GM10266 (cell line): ENCODE results near the gene PPP2R3C.
"Not testable (repeated sequence)": the region's sequence is repeated elsewhere in the genome, so short reads cannot be mapped to it uniquely, and the experiment has no call there.

Experiments used
- DNase-seq: peaks from one replicate; pipeline ENCODE4 v3.0.0; 2012; ENCODE audit errors: extremely low spot score
- TF ChIP-seq, protein P1 (sequence below): IDR thresholded peaks from 2 replicates; pipeline ENCODE4 v1.5.1; 2012; ENCODE audit warnings: mild to moderate bottlenecking, low read depth; ENCODE audit not compliant: control insufficient read depth, insufficient read depth; ENCODE audit errors: missing control alignments

PPP2R3C gene

DNA sequence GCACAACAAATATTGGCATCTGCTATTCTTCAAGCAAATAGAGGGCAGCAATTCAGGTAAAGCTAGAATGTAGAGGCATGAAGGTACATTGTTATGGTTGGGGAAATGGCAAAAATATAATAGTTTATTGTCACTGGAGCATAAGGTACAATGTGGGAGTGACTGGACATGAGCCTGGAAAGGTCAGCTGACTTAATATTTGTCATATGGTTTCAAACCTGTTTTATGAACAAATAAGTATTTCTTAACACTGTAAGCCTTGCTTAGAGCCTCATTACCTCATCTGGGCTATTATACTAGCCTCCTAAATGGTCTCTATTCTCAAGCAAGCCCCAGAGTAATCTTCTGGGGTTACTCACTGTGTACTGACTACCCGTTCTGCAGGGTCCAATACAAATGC lies 42.0 kb downstream of the PPP2R3C start:
- DNase-seq: no peak
- TF ChIP-seq, protein P1, sequence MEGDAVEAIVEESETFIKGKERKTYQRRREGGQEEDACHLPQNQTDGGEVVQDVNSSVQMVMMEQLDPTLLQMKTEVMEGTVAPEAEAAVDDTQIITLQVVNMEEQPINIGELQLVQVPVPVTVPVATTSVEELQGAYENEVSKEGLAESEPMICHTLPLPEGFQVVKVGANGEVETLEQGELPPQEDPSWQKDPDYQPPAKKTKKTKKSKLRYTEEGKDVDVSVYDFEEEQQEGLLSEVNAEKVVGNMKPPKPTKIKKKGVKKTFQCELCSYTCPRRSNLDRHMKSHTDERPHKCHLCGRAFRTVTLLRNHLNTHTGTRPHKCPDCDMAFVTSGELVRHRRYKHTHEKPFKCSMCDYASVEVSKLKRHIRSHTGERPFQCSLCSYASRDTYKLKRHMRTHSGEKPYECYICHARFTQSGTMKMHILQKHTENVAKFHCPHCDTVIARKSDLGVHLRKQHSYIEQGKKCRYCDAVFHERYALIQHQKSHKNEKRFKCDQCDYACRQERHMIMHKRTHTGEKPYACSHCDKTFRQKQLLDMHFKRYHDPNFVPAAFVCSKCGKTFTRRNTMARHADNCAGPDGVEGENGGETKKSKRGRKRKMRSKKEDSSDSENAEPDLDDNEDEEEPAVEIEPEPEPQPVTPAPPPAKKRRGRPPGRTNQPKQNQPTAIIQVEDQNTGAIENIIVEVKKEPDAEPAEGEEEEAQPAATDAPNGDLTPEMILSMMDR: no peak

GRCh38 chr14:35078082-35078481 lies 43.7 kb downstream of the PPP2R3C start:
- TF ChIP-seq, protein P1: no peak
- no peak for DNase-seq

DNA sequence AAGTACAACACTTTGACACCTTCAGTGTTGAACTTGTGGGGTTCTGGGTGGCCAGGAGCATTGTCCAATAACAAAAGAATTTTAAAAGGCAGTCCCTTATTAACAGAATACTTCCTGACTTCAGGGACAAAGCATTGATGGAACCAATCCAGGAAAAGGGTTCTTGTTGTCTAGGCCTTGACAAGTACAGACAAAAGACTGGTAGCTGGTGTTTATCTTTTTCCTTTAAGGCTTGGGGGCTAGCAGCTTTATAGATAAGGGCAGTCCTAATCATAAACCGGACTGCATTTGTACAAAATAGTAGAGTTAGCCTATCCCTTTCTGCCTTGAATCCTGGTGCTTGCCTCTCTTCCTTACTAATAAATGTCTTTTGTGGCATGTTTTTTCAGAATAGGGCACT lies 48.3 kb downstream of the PPP2R3C start:
- TF ChIP-seq, protein P1: no peak
- no peak for DNase-seq

- TF ChIP-seq, protein P1: no peak
- no peak for DNase-seq
Observed at GRCh38 chr14:35072226-35072625, 49.6 kb downstream of the PPP2R3C start.

GRCh38 chr14:35068238-35069012 lies 53.4 kb downstream of the PPP2R3C start:
- TF ChIP-seq, protein P1: no peak
- DNase-seq: no peak

DNA sequence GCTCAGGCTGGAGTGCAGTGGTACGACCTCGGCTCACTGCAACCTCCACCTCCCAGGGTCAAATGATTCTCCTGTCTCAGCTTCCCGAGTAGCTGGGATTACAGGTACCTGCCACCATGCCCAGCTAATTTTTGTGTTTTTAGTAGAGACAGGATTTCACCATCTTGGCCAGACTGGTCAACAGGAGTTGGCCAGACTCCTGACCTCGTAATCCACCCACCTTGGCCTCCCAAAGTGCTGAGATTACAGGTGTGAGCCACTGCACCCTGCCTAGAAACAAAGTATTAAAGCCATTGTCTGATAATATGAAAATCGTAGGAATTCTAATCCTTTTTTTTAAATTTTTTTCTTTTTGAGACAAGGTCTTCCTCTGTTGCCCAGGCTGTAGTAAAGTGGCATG lies 56.1 kb downstream of the PPP2R3C start:
- DNase-seq: not testable (repeated sequence)

GRCh38 chr14:35061113-35061791 lies 60.5 kb downstream of the PPP2R3C start:
- not testable (repeated sequence) for DNase-seq

- DNase-seq: no peak
- TF ChIP-seq, protein P1: no peak
Observed at GRCh38 chr14:35052637-35053036, 69.2 kb downstream of the PPP2R3C start.
